ENCODE measurements around the gene PARD3B. TPM values are rescaled to one million over a fixed set of nuclear protein-coding genes. Genes with fewer than 3 reads are reported as not detected.
A peak's percentile ranks its signal among the peaks of the same experiment; 100 is the strongest.

Gene PARD3B
- total RNA-seq, 1 experiment from 2014 or later, result 7.6 TPM

DNA sequence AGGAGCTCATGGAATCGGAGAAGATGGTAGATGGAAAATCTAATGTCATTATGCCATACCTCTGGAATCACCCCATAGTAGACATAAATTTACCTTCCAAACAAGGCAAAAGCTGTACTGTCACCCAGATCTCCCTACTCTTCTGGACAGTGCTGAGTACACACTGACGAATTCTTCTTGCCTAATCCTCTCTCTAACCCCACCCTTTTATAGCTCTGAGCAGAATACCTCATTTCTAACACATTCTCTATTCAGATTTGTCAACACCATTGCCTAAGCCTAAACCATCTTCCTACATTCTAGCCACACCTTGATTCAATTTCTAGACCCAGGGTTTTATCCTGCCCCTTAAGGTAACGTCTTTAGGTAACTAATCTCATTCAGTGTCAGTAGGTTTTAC, 816.0 kb downstream of the PARD3B start:
- no peaks in the 10 kb centered on the region for H3K27me3 ChIP-seq (ENCODE audit: insufficient read depth, low read depth)
- no peak overlapping the region for H3K27ac ChIP-seq
- H3K9me3 ChIP-seq (ENCODE audit: insufficient read depth, low read depth), result no peaks in the 10 kb centered on the region
- peak; percentile 2 to 36 for DNase-seq
- H3K4me3 ChIP-seq, result no peak overlapping the region
- ChIA-PET CTCF (no interaction called here), POLR2A (ENCODE audit: unreplicated experiment) (no interaction called here)
- H3F3A ChIP-seq (ENCODE audit: insufficient read depth, low read depth), result no peaks in the 10 kb centered on the region
- no peak overlapping the region for H3K4me2 ChIP-seq
- no peaks in the 10 kb centered on the region for H4K20me1 ChIP-seq (ENCODE audit: insufficient read depth)
- H3K9me2 ChIP-seq (ENCODE audit: insufficient read depth), result no peaks in the 10 kb centered on the region
- intact Hi-C loops (cut with micrococcal nuclease; ENCODE audit: unreplicated experiment), result no loop called here
- no peak for TF ChIP-seq EZH2 (IDR thresholded peaks at IDR 0.05; ENCODE audit: low read depth)
- TF ChIP-seq, protein P1, sequence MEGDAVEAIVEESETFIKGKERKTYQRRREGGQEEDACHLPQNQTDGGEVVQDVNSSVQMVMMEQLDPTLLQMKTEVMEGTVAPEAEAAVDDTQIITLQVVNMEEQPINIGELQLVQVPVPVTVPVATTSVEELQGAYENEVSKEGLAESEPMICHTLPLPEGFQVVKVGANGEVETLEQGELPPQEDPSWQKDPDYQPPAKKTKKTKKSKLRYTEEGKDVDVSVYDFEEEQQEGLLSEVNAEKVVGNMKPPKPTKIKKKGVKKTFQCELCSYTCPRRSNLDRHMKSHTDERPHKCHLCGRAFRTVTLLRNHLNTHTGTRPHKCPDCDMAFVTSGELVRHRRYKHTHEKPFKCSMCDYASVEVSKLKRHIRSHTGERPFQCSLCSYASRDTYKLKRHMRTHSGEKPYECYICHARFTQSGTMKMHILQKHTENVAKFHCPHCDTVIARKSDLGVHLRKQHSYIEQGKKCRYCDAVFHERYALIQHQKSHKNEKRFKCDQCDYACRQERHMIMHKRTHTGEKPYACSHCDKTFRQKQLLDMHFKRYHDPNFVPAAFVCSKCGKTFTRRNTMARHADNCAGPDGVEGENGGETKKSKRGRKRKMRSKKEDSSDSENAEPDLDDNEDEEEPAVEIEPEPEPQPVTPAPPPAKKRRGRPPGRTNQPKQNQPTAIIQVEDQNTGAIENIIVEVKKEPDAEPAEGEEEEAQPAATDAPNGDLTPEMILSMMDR (conservative IDR thresholded peaks at IDR 0.05), result no peak
- H3K4me1 ChIP-seq (replicated peaks; ENCODE audit: insufficient read depth), result no peaks in the 10 kb centered on the region
- H2AFZ ChIP-seq, result no peak overlapping the region
- no TSS peak for BruUV-seq (replicated peaks)
- H3K36me3 ChIP-seq (ENCODE audit: low read depth), result no peaks in the 10 kb centered on the region
- H3K79me2 ChIP-seq (ENCODE audit: low read depth), result no peaks in the 10 kb centered on the region

GRCh38 chr2:205361970-205362369, 816.7 kb downstream of the PARD3B start:
- no peaks in the 10 kb centered on the region for H4K20me1 ChIP-seq (ENCODE audit: insufficient read depth)
- intact Hi-C loops (cut with micrococcal nuclease; ENCODE audit: unreplicated experiment), result no loop called here
- no peaks in the 10 kb centered on the region for H3K9me2 ChIP-seq (ENCODE audit: insufficient read depth)
- H3K4me1 ChIP-seq (replicated peaks; ENCODE audit: insufficient read depth), result no peaks in the 10 kb centered on the region
- H3K27ac ChIP-seq, result no peak overlapping the region
- no peaks in the 10 kb centered on the region for H3K27me3 ChIP-seq (ENCODE audit: insufficient read depth, low read depth)
- no peak for DNase-seq
- H2AFZ ChIP-seq, result no peak overlapping the region
- no peaks in the 10 kb centered on the region for H3K36me3 ChIP-seq (ENCODE audit: low read depth)
- H3K79me2 ChIP-seq (ENCODE audit: low read depth), result no peaks in the 10 kb centered on the region
- H3K9me3 ChIP-seq (ENCODE audit: insufficient read depth, low read depth), result no peaks in the 10 kb centered on the region
- ChIA-PET POLR2A (ENCODE audit: unreplicated experiment) (no interaction called here), CTCF (no interaction called here)
- no peak overlapping the region for H3K4me2 ChIP-seq
- H3F3A ChIP-seq (ENCODE audit: insufficient read depth, low read depth), result no peaks in the 10 kb centered on the region
- TF ChIP-seq EZH2 (IDR thresholded peaks at IDR 0.05; ENCODE audit: low read depth), result no peak
- TF ChIP-seq, protein P1 (conservative IDR thresholded peaks at IDR 0.05), result no peak
- no peak overlapping the region for H3K4me3 ChIP-seq
- no TSS peak for BruUV-seq (replicated peaks)

GRCh38 chr2:205364261-205364660, 819.0 kb downstream of the PARD3B start:
- H4K20me1 ChIP-seq (ENCODE audit: insufficient read depth), result no peaks in the 10 kb centered on the region
- H3F3A ChIP-seq (ENCODE audit: insufficient read depth, low read depth), result no peaks in the 10 kb centered on the region
- TF ChIP-seq, protein P1 (conservative IDR thresholded peaks at IDR 0.05), result no peak
- no peak for TF ChIP-seq EZH2 (IDR thresholded peaks at IDR 0.05; ENCODE audit: low read depth)
- H3K36me3 ChIP-seq (ENCODE audit: low read depth), result no peaks in the 10 kb centered on the region
- intact Hi-C loops (cut with micrococcal nuclease; ENCODE audit: unreplicated experiment), result no loop called here
- H3K4me3 ChIP-seq, result no peak overlapping the region
- H3K9me3 ChIP-seq (ENCODE audit: insufficient read depth, low read depth), result no peaks in the 10 kb centered on the region
- no TSS peak for BruUV-seq (replicated peaks)
- H2AFZ ChIP-seq, result no peak overlapping the region
- H3K79me2 ChIP-seq (ENCODE audit: low read depth), result no peaks in the 10 kb centered on the region
- no peak for DNase-seq
- ChIA-PET CTCF (no interaction called here), POLR2A (ENCODE audit: unreplicated experiment) (no interaction called here)
- no peaks in the 10 kb centered on the region for H3K4me1 ChIP-seq (replicated peaks; ENCODE audit: insufficient read depth)
- no peak overlapping the region for H3K4me2 ChIP-seq
- H3K27ac ChIP-seq, result no peak overlapping the region
- no peaks in the 10 kb centered on the region for H3K9me2 ChIP-seq (ENCODE audit: insufficient read depth)
- H3K27me3 ChIP-seq (ENCODE audit: insufficient read depth, low read depth), result no peaks in the 10 kb centered on the region

Measured in PC-9 (cell line).